ENCODE results near the gene PRR16. TPM values are rescaled to one million over a fixed set of nuclear protein-coding genes. Genes with fewer than 3 reads are reported as not detected.
A peak's percentile ranks its signal among the peaks of the same experiment; 100 is the strongest.

PRR16 gene
- total RNA-seq, 2 donors from 2014 or later = 19.8 to 25.5 TPM

GRCh38 chr5:120609570-120609969, 145.5 kb downstream of the PRR16 start:
- Histone ChIP-seq H3K4me1 (ENCODE audit: control insufficient read depth in 1 of 2, low read depth in 2 of 2) (peaks cover 10 to 16% of the 10 kb centered on the region in 2 donors), H3K4me3 (peak overlapping the region; percentile 31), H3K27ac (no peak overlapping the region), H3K36me3 (no peaks in the 10 kb centered on the region), H3K9me3 (no peaks in the 10 kb centered on the region), H3K27me3 (replicated peaks; ENCODE audit: insufficient read depth) (no peaks in the 10 kb centered on the region)
- ATAC-seq (ENCODE audit: insufficient number of reproducible peaks, low FRiP score, low read depth) (no peak), DNase-seq (ENCODE audit: low spot score) (no peak)
- TF ChIP-seq, protein P1, sequence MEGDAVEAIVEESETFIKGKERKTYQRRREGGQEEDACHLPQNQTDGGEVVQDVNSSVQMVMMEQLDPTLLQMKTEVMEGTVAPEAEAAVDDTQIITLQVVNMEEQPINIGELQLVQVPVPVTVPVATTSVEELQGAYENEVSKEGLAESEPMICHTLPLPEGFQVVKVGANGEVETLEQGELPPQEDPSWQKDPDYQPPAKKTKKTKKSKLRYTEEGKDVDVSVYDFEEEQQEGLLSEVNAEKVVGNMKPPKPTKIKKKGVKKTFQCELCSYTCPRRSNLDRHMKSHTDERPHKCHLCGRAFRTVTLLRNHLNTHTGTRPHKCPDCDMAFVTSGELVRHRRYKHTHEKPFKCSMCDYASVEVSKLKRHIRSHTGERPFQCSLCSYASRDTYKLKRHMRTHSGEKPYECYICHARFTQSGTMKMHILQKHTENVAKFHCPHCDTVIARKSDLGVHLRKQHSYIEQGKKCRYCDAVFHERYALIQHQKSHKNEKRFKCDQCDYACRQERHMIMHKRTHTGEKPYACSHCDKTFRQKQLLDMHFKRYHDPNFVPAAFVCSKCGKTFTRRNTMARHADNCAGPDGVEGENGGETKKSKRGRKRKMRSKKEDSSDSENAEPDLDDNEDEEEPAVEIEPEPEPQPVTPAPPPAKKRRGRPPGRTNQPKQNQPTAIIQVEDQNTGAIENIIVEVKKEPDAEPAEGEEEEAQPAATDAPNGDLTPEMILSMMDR (IDR thresholded peaks at IDR 0.05) = no peak

- Histone ChIP-seq H3K36me3 (no peaks in the 10 kb centered on the region), H3K4me1 (ENCODE audit: control insufficient read depth in 1 of 2, low read depth in 2 of 2) (peaks cover 13 to 21% of the 10 kb centered on the region in 2 donors), H3K27me3 (replicated peaks; ENCODE audit: insufficient read depth) (no peaks in the 10 kb centered on the region), H3K4me3 (no peak overlapping the region), H3K9me3 (no peaks in the 10 kb centered on the region), H3K27ac (no peak overlapping the region)
- TF ChIP-seq, protein P1 (IDR thresholded peaks at IDR 0.05) = no peak
- DNase-seq (ENCODE audit: low spot score) (no peak), ATAC-seq (ENCODE audit: insufficient number of reproducible peaks, low FRiP score, low read depth) (no peak)
These were observed 146.0 kb downstream of the PRR16 start for GRCh38 chr5:120610145-120610544.

- ATAC-seq (ENCODE audit: insufficient number of reproducible peaks, low FRiP score, low read depth) (no peak), DNase-seq (ENCODE audit: low spot score) (no peak)
- Histone ChIP-seq H3K9me3 (no peaks in the 10 kb centered on the region), H3K4me1 (ENCODE audit: control insufficient read depth in 1 of 2, low read depth in 2 of 2) (peaks cover 15 to 37% of the 10 kb centered on the region in 2 donors), H3K36me3 (no peaks in the 10 kb centered on the region), H3K4me3 (no peak overlapping the region), H3K27me3 (replicated peaks; ENCODE audit: insufficient read depth) (no peaks in the 10 kb centered on the region), H3K27ac (peak overlapping the region in 1 of 2 donors; percentile 9)
- TF ChIP-seq, protein P1 (IDR thresholded peaks at IDR 0.05) = no peak
These were observed 149.6 kb downstream of the PRR16 start for GRCh38 chr5:120613729-120614128.

DNA sequence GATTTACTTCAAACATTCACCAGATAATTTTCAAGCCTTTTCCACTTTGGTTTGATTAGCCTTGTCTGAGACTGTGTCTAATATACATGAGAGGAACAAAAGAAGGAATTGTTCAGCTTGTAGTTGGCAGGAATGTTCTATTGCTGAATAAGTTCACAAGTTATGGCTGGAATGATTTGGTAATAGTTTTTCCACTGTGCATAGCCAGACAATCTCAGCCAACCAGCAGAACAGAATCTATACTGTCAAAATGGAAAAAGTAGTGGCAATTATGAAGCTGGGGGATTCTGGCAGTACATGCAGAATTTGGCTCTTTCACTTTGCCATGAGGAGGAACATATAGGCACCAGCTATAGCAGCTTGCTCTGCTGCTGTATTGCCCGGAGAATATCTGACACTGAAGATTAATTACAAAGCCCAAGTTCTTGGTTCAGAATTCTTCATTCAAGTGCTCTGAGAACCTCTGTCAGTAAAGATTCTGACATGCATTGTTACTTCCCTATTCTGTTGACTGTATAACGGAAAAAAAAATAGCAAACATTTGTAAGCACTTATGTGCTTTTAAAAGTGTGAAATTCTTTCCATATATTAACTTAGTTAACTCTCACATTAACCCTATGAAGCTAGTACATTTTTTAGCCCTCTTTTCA, 150.6 kb downstream of the PRR16 start:
- no peak for ATAC-seq (ENCODE audit: insufficient number of reproducible peaks, low FRiP score, low read depth)
- Histone ChIP-seq H3K36me3 (no peaks in the 10 kb centered on the region), H3K27ac (no peak overlapping the region), H3K27me3 (replicated peaks; ENCODE audit: insufficient read depth) (no peaks in the 10 kb centered on the region), H3K9me3 (no peaks in the 10 kb centered on the region), H3K4me3 (peak overlapping the region; percentile 31), H3K4me1 (ENCODE audit: control insufficient read depth in 1 of 2, low read depth in 2 of 2) (peaks cover 12 to 31% of the 10 kb centered on the region in 2 donors)
- DNase-seq (ENCODE audit: low spot score) = no peak
- TF ChIP-seq, protein P1 (IDR thresholded peaks at IDR 0.05) = no peak

DNA sequence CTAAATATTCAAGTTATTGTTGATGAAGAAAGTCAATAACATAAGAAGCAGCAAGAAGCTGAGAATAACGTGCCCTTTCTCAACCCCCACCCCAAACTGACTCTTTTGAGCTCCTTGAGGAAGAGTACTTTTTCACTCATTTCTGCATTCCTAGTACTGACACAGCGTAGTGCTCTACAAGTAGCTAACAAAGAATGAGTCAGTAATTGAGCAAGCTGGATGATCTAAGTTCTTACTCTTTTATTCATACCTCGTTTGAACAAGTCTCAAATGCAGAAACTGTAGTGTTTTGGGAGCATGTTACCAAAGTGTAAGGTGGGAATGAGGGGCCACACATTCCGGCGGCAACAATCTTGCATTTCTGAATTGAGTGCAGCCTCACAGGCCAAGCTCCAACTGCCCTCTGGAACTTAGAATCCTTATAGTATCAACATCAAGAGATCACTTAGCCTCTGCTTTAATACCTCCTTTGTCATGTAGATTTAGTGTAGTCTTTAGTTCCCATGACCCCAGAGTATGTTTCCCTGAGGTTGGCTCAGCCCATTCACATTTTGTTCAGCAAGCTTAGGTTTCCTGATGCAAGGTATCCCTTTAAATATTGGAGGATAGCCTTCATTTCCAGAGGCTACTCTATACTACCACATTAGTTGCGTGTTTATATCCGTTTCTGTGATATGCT, 152.0 kb downstream of the PRR16 start:
- no peak overlapping the region for H3K4me3 ChIP-seq
- TF ChIP-seq, protein P1 (IDR thresholded peaks at IDR 0.05) = no peak
- no peak overlapping the region for H3K27ac ChIP-seq
- H3K9me3 ChIP-seq = no peaks in the 10 kb centered on the region
- no peaks in the 10 kb centered on the region for H3K27me3 ChIP-seq (replicated peaks; ENCODE audit: insufficient read depth)
- DNase-seq (ENCODE audit: low spot score) (no peak), ATAC-seq (ENCODE audit: insufficient number of reproducible peaks, low FRiP score, low read depth) (no peak)
- H3K4me1 ChIP-seq (ENCODE audit: control insufficient read depth in 1 of 2, low read depth in 2 of 2) = peaks cover 12 to 28% of the 10 kb centered on the region in 2 donors
- no peaks in the 10 kb centered on the region for H3K36me3 ChIP-seq

Data from thoracic aorta (tissue), 2 donors.